ENCODE measurements around the gene TNFRSF25.

DNA sequence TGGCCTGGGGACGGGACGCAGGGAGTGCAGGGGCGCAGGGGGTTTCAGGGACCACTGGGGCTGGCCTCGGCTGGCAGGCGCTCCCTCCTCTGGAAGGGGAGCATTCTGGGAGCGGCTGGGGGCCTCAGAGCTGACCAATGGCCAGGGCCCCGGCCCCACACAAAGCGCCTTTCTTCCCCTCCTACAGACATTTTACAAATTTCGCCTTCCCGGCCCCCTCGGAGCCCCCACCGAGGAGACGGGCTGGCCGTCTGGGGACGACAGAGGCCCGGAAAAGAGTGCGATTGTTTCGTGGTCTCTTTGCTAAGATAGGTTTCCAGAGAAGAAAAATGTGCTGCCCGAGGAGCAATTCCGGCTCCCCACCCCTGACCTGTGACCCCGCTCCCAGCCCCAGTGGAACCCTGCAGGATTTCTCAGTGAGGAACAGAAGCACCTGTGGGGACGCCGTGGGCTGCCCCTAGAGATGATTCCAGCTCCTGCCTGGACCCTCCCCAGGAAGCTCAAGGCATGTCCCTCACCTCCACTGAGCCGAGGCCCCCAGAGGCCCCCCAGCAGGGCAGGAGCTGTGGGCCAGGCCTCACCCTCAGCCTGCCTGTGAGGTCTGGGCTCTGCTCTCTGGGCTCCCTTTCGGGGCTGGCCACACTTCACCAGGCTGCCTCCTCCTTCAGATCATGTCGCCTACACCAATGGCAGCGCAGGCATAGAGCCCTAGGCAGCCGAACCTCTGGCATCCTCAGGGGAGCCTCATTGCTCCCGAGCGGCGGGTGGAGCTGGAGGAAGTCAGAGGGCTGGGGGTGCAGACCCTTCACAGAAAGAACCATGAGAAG is 40.5 kb upstream of the TNFRSF25 start:
- TF ChIP-seq, protein P1, sequence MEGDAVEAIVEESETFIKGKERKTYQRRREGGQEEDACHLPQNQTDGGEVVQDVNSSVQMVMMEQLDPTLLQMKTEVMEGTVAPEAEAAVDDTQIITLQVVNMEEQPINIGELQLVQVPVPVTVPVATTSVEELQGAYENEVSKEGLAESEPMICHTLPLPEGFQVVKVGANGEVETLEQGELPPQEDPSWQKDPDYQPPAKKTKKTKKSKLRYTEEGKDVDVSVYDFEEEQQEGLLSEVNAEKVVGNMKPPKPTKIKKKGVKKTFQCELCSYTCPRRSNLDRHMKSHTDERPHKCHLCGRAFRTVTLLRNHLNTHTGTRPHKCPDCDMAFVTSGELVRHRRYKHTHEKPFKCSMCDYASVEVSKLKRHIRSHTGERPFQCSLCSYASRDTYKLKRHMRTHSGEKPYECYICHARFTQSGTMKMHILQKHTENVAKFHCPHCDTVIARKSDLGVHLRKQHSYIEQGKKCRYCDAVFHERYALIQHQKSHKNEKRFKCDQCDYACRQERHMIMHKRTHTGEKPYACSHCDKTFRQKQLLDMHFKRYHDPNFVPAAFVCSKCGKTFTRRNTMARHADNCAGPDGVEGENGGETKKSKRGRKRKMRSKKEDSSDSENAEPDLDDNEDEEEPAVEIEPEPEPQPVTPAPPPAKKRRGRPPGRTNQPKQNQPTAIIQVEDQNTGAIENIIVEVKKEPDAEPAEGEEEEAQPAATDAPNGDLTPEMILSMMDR (IDR thresholded peaks at IDR 0.05 in 4 of 5, conservative IDR thresholded peaks at IDR 0.05 in 1 of 5), result no peak
- no peak for TF ChIP-seq POLR2A (IDR thresholded peaks at IDR 0.05)

All from gastrocnemius medialis (tissue), 4 donors.